Measurements from ENCODE around the gene JPH3.

Gene JPH3

GRCh38 chr16:87602001-87602775 is at the start of gene JPH3:
Gene JPH3 (plus strand): TSS chr16:87602508. CDS start chr16:87603147, 639 bp downstream.
- no peak for DNase-seq

- no peak for DNase-seq
Observed at GRCh38 chr16:87552772-87553573, 49.3 kb upstream of the JPH3 start.

- no peak for DNase-seq
Observed at GRCh38 chr16:87554754-87555427, 47.4 kb upstream of the JPH3 start.

DNA sequence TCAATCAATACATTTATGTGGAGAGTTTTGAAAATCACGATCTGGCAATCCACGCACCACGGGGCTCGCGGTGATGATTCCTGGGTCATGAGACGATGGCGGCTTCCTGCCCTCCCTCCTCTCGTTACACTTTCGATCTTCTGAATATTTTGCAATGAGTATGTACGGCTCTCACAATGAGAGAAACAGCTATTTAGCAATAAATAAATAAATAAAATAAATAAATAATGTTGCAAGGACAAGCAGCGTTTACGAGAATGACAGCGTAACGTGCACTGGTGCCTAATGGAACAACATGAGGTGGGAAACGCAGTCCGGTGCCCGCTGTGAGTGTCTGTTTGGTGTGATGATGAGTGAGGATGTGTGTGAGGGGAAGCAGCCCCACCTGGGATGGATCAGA is 46.7 kb upstream of the JPH3 start:
- DNase-seq: no peak

GRCh38 chr16:87556941-87557459 is 45.3 kb upstream of the JPH3 start:
- DNase-seq: no peak

DNA sequence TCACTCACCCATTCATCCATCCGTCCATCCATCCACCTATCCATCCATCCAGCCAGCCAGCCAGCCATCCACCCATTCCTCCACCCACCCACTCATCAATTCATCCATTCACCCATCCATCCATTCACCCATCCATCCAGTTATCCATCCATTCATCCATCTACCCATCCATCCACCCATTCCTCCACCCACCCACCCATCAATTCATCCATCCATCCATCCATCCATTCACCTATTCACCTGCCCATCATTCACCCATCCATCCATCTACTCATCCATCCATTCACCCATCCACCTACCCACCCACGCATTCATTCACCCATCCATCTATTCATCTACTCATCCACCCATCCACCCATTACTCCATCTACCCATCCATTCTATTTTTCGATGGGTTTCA is 43.6 kb upstream of the JPH3 start:
- DNase-seq: no peak

DNA sequence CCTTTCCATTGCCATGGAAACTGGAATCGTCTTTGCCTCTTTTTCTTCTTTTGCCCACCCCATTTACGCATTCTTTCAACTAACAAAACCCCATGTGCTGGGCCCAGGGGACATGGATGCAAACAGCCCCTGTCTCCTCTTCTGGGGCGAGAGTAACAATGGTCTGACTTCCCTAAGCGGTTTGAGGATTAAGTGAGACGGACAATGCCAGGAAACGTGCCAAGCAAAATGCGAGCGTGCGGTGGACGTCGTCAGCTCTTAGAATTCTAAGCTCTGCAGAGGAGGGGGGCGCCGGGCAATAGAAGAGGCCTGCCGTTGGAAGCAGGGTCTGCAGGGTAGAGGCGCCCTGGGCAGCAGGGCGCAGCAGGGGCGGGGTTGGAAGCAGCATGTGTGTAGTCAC is 42.4 kb upstream of the JPH3 start:
- DNase-seq: no peak

DNA sequence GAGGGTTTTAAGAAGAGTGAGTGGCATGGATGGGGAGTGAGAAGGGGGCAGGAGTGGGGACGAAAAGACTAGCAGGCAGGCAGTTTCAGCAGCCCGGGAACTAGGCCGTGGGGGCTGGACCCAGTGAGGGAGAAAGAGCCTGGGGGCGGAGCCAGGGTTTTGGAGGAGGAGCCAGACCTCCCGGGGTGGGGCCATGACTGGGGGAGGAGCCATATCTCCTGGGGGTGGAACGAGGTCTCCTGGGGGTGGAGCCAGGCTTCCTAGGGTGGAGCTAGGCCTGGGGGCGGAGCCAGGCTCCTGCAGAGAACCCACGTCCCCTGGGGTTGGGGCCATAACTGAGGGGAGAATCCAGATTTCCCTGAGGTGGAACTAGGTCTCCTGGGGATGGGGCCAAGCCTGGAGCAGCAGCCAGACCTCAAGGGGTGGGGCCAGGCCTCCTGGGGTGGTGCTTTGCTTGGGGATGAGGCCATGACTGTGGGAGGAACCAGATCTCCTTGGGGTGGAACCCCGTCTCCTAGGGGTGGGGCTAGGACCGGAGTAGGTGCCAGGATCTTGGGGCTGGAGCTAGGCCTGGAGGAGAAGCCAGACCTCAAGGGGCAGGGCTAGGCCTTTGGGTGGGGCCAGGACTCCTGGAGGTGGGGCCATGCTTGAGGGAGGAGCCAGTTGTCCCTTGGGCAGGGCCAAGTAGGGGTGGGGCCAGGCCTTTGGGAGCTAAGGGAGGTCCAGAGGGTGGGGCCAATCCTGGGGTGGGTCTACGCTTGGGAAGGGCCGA is 41.7 kb upstream of the JPH3 start:
- no peak for DNase-seq

- DNase-seq: no peak
Observed at GRCh38 chr16:87561200-87562105, 40.9 kb upstream of the JPH3 start.

DNA sequence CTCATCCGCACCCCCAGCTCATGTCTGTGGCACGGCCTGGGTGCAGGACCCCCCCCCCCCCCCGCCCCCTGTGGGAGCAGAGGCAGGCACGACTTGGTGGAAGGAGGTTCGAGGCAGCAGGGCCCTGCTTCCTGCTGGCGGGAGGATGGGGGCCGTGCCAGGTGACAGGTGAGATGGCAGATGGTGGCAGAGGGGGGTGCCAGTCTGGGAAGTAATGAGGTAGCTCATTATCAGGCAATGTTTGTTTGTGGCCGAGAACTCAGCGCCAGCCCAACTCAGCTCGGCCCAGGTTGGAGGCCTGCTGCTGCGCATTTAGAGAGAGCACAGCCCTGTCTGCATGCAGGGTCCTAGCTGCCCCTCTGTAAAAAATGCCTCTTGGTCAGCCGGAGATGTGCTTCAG is 40.1 kb upstream of the JPH3 start:
- DNase-seq: no peak

DNA sequence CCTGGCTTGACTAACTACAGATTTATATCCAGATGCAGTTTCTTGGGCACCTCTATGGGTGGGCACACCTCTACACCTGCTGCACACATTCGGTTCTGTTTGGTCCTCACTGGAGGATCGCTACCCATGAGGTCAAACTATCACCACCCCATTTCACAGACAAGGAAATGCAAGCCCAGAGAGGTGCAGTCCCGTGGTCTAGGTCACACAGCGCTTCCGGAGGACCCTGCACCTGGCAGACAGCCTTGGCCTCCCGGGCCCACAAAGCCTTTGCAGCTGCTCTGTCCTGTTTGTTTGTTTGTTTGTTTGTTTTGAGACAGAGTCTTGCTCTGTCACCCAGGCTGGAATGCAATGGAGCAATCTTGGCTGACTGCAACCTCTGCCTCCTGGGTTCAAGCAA is 39.3 kb upstream of the JPH3 start:
- DNase-seq: no peak

DNA sequence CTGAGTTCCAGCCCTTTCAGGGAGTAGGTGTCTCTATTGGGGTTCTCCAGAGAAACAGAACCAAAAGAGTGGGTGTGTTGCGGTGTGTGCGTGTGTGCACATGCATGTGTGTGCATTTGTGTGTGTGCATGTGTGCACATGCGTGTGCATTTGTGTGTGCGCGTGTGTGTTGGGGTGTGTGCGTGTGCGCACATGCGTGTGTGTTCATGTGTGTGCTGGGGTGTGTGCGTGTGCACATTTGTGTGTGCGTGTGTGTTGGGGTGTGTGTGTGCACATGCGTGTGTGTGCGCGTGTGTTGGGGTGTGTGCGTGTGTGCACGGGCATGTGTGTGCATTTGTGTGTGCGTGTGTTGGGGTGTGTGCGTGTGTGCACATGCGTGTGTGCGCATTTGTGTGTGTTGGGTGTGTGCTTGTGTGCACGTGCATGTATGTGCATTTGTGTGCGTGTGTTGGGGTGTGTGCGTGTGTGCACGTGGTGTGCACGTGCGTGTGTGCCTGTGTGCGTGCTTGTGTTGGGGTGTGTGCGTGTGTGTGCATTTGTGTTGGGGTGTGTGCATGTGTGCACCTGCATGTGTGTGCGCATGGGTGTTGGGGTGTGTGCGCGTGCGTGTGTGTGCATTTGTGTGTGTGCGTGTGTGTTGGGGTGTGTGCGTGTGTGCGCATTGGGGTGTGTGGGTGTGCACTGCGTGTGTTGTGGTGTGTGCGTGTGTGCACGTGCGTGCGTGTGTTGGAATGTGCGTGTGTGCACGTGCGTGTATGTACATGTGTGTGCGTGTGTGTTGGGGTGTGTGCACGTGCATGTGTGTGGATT is 38.4 kb upstream of the JPH3 start:
- no peak for DNase-seq

DNA sequence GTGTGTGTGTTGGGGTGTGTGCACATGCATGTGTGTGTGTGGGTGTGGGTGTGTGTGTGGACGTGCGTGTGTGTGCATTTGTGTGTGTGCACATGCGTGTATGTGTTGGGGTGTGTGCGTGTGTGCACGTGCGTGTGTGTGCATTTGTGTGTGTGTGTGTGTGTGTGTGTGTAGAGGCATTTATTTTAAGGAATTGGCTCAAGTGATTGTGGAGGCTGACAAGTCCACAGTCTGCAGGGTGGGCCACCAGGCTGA is 37.9 kb upstream of the JPH3 start:
- no peak for DNase-seq

GRCh38 chr16:87569601-87570571 is 32.4 kb upstream of the JPH3 start:
- no peak for DNase-seq

DNA sequence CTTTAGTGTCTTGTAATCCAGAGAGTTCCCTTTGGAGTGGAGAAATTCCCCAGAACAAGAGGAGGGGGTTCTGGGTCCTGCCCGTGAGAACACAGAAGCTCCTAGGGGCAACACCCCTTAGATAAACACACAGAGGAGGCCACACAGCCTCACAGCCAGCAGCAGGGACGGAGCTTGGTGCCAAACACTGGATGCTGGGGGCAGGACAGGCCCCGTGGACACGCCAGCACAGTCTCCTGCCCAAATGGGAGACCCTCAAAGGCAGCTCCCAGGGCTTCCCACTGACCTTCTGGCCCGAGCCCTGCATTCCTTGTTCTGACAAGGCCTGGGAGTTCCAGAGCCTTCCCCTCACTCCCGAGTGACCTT is 31.8 kb upstream of the JPH3 start:
- DNase-seq: no peak

DNA sequence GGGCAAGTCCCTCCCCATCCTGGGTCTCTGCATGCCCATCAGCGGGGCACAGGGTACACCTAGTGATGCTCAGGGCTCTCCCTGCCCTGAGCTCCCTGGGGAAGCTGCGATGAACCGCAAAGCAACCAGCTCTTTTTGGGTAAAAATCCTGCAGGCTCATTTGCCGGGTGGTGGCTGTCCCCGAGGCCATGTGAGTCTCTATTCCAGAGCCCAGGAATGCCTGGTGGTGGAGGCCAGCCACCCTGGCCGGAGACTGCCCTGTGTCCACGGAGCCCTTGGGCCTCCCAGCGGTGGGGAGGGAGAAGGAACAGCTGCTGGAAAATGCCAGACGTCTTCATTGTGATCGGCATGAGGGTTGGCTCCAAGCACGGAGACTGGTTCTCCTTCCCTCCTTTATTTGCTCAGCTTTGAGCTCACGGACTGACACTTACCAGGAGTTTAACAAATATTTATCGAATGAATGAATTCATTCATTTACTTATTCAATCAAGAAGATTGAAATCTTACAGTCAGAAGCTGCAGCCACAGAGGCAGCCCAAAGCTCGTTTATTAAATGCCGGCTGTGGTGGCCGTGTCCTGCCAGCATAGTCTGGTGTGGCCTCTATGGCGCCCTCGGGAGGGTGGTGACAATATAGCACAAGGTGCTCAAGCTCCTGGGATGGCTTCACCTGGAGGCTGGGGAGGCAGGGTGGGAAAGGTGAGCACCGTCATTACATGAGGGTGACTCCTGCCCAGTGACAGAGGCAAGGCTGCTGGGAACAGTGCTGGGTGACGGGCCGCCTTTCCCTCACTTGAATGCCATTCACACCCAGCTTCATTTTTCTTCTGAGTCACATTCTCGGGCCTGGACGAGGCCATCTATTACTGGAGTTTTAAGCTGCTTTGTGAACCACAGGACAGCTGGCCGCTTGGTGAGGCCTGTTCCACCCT is 31.1 kb upstream of the JPH3 start:
- DNase-seq: no peak

DNA sequence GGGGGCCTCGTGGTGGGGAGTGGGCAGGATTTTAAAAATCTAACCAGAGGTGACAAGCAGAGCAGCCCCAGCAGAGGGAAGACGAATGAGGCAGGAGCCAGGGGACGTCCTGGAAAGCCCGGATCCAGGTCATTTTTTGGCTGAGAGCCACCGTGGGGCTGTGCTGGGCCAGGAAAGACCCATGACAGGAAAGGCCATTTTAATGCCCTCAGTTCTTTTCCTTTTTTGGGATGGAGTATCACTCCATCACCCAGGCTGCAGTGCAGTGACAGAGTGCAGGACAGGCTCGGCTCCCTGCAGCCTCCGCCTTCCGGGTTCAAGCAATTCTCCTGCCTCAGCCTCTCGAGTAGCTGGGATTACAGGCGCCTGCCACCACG is 30.5 kb upstream of the JPH3 start:
- DNase-seq: no peak

GRCh38 chr16:87572959-87573358 is 29.3 kb upstream of the JPH3 start:
- no peak for DNase-seq

All from activated CD4-positive, alpha-beta T cell treated with anti-CD3 and anti-CD28 coated beads for 1 hour (primary cell).